ENCODE data around the gene SLC2A11.
"Not testable (repeated sequence)": the region's sequence is repeated elsewhere in the genome, so short reads cannot be mapped to it uniquely, and the experiment has no call there.

Gene SLC2A11

GRCh38 chr22:23909296-23909898 lies 51.7 kb downstream of the SLC2A11 start:
- no peak for DNase-seq

- DNase-seq: no peak
Measured at GRCh38 chr22:23910496-23911190, 53.0 kb downstream of the SLC2A11 start.

GRCh38 chr22:23911318-23911980 lies 53.8 kb downstream of the SLC2A11 start:
- DNase-seq: no peak

- no peak for DNase-seq
Measured at GRCh38 chr22:23912293-23912903, 54.7 kb downstream of the SLC2A11 start.

- DNase-seq: no peak
Measured at GRCh38 chr22:23913306-23913660, 55.6 kb downstream of the SLC2A11 start.

- peak; percentile 93 for DNase-seq
Measured at GRCh38 chr22:23913661-23914353, 56.1 kb downstream of the SLC2A11 start.

GRCh38 chr22:23915290-23915689 lies 57.6 kb downstream of the SLC2A11 start:
- no peak for DNase-seq

GRCh38 chr22:23920267-23920611 lies 62.6 kb downstream of the SLC2A11 start:
- not testable (repeated sequence) for DNase-seq

GRCh38 chr22:23921586-23922201 lies 64.0 kb downstream of the SLC2A11 start:
- DNase-seq: not testable (repeated sequence)

GRCh38 chr22:23922921-23923320 lies 65.2 kb downstream of the SLC2A11 start:
- DNase-seq: no peak

- DNase-seq: no peak
Measured at GRCh38 chr22:23925020-23925606, 67.4 kb downstream of the SLC2A11 start.

- DNase-seq: no peak
Measured at GRCh38 chr22:23926561-23926960, 68.9 kb downstream of the SLC2A11 start.
